Measurements from ENCODE around the gene FNDC11. TPM values are rescaled to one million over a fixed set of nuclear protein-coding genes. Genes with fewer than 3 reads are reported as not detected.
A peak's percentile ranks its signal among the peaks of the same experiment; 100 is the strongest.

The FNDC11 gene
- total and polyA plus RNA-seq, 8 donors = 0.06 to 0.35 (median 0.17) TPM; not detected in 2

DNA sequence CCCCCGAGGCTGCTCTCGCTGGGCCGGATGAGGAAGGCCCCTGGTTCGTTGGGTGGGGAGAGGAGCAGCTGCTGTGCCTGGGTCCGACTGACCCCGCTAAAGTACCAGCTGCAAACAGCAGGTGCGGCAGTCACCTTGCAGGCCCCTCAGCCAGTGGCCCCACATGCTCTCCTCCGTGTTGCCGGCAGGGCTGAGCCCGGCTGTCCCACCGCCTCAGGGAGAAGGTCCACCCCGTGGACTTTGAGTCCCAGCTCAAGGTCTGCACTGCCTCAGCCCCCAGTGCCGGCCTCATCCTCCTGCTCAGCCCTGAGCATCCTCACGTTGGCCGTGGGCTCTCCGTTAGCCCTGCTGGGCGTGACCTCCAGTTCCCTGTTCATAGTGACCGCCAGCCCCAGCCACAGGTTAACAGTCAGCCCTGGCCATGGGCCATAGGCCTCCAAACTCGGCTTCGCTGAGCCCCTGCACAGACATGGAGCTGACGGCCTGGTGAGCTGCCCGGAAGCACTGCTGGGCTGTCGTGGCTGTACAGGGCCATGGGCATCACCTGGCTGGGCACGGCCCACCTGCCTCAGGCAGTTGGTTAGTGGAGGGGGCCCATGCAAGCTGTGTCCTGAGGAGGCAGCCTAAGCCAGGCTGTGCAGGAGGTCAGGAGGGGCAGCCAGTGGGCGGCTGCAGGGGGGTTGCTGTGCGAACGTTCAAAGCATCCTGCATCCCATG lies 9.6 kb upstream of the FNDC11 start:
- TF ChIP-seq, protein P1, sequence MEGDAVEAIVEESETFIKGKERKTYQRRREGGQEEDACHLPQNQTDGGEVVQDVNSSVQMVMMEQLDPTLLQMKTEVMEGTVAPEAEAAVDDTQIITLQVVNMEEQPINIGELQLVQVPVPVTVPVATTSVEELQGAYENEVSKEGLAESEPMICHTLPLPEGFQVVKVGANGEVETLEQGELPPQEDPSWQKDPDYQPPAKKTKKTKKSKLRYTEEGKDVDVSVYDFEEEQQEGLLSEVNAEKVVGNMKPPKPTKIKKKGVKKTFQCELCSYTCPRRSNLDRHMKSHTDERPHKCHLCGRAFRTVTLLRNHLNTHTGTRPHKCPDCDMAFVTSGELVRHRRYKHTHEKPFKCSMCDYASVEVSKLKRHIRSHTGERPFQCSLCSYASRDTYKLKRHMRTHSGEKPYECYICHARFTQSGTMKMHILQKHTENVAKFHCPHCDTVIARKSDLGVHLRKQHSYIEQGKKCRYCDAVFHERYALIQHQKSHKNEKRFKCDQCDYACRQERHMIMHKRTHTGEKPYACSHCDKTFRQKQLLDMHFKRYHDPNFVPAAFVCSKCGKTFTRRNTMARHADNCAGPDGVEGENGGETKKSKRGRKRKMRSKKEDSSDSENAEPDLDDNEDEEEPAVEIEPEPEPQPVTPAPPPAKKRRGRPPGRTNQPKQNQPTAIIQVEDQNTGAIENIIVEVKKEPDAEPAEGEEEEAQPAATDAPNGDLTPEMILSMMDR (IDR thresholded peaks at IDR 0.05) = no peak
- Histone ChIP-seq H3K27ac (no peak overlapping the region), H3K36me3 (no peaks in the 10 kb centered on the region), H3K4me1 (no peaks in the 10 kb centered on the region), H3K9me3 (no peaks in the 10 kb centered on the region), H3K27me3 (no peaks in the 10 kb centered on the region), H3K4me3 (no peak overlapping the region)
- no peak for ATAC-seq
- WGBS, 2 donors = 59 to 62% methylated on average over 27 of the region's 27 CpGs
- intact Hi-C loops (cut with DNase I) = loop anchor here in 1 of 3 donors (10.0 kb wide), 1 partner anchor 420 kb away; the partner anchor contains the start of gene ZNF512B
- DNase-seq = no peak
- FAIRE-seq = no peak

DNA sequence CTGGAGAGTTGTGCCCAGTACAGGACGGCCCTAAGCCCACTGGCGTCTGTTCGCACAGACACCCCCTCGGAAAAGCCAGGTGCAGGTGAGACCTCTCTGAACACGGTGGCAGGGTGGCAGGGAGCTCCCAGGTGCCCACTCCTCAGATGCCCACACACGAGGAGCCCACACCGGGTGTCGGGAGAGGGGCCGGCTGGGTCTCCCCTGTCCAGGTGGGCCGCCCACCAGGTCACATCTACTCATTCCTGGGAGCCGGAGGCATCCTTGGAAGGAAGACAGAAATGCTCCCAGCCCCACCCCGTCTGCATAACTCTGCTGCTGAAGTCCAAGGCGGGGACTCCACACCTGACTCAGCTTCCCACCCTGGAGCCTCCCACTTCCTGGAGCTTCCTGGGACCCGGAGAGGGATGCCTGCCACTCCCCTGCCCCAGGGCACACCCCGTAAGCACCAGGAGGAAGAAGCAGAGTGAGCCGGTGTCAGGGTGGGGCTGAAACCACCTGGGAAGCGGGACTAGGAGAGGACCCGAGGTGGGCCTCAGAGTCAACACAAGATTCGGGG lies 8.9 kb upstream of the FNDC11 start:
- WGBS, 2 donors = 57 to 71% methylated on average over 19 of the region's 19 CpGs
- ATAC-seq (peak in 2 of 4 donors; percentile 5 to 12), FAIRE-seq (no peak), DNase-seq (no peak)
- no peaks in the 10 kb centered on the region for H3K36me3 ChIP-seq
- H3K27me3 ChIP-seq = no peaks in the 10 kb centered on the region
- H3K9me3 ChIP-seq = no peaks in the 10 kb centered on the region
- no peak overlapping the region for H3K4me3 ChIP-seq
- TF ChIP-seq, protein P1 (IDR thresholded peaks at IDR 0.05) = no peak
- H3K4me1 ChIP-seq = no peaks in the 10 kb centered on the region
- H3K27ac ChIP-seq = no peak overlapping the region
- intact Hi-C loops (cut with DNase I) = loop anchor here in 1 of 3 donors (10.0 kb wide), 1 partner anchor 420 kb away; the partner anchor contains the start of gene ZNF512B

DNA sequence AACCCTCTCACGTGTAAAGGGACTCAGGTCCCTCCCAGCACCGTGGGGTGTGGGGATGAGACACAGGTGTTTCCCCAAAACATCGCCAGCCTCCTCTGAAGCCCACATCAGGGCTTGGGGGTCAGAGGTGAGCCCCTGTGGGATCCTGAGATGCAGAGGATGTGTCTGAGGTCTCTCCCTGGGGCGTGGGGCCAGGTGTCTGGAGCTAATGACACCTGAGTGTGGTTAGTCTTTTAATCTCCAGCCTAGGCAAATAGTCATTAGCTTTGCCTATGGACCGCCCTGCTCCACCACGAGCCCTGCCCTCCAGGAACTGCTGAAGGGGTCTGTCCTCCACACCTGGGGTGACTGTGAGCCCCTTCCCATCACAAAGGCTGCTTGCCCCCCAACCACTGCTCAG lies 8.1 kb upstream of the FNDC11 start:
- no peaks in the 10 kb centered on the region for H3K9me3 ChIP-seq
- H3K4me1 ChIP-seq = no peaks in the 10 kb centered on the region
- intact Hi-C loops (cut with DNase I) = loop anchor here in 1 of 3 donors (10.0 kb wide), 1 partner anchor 419 kb away; the partner anchor contains the start of gene ZNF512B
- TF ChIP-seq, protein P1 (IDR thresholded peaks at IDR 0.05) = no peak
- FAIRE-seq = no peak
- H3K4me3 ChIP-seq = no peak overlapping the region
- 51 to 55% methylated on average over 6 of the region's 6 CpGs for WGBS, 2 donors
- H3K36me3 ChIP-seq = no peaks in the 10 kb centered on the region
- no peaks in the 10 kb centered on the region for H3K27me3 ChIP-seq
- H3K27ac ChIP-seq = no peak overlapping the region
- no peak for ATAC-seq
- DNase-seq = no peak

DNA sequence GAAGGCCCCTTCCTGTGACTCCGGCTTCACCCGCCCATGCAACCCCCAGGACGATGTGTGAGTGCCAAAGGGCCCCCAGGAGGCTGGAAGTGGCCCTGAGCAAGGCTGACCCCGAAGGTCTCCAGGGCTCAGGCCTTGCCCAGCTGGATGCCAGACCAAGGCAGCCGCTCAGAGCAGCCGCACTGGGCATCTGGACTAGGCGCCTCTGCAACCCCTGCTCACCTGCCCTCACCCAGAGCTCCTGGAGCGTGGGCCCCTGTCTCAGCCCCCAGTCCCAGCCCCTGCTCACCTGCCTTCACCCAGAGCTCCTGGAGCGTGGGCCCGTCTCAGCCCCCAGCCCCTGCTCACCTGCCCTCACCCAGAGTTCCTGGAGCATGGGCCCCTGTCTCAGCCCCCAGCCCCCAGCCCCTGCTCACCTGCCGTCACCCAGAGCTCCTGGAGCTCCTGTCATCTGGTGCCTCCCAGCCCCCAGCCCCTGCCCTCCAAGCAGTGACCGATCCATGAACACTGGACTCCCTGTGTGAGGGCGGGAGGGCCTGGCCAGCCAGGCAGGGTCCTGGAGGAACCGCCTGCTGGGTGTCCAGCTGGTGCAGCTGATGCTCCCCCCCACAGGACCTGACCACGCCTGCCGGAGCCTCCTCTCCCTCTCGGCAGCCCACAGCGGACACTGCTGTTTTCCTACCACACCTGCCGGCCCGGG lies 7.6 kb upstream of the FNDC11 start:
- no peak for DNase-seq
- 64 to 84% methylated on average over 18 to 20 of the region's 20 CpGs for WGBS, 2 donors
- no peak for ATAC-seq
- Histone ChIP-seq H3K36me3 (no peaks in the 10 kb centered on the region), H3K9me3 (no peaks in the 10 kb centered on the region), H3K27me3 (no peaks in the 10 kb centered on the region), H3K4me1 (no peaks in the 10 kb centered on the region), H3K27ac (no peak overlapping the region), H3K4me3 (no peak overlapping the region)
- intact Hi-C loops (cut with DNase I) = loop anchor here in 1 of 3 donors (10.0 kb wide), 1 partner anchor 418 kb away; the partner anchor contains the start of gene ZNF512B
- TF ChIP-seq, protein P1 (IDR thresholded peaks at IDR 0.05) = no peak
- no peak for FAIRE-seq
